Measurements from ENCODE around the gene DPF3. TPM values are rescaled to one million over a fixed set of nuclear protein-coding genes. Genes with fewer than 3 reads are reported as not detected.

Gene DPF3
- total RNA-seq, 1 experiment from 2014 or later = not detected

DNA sequence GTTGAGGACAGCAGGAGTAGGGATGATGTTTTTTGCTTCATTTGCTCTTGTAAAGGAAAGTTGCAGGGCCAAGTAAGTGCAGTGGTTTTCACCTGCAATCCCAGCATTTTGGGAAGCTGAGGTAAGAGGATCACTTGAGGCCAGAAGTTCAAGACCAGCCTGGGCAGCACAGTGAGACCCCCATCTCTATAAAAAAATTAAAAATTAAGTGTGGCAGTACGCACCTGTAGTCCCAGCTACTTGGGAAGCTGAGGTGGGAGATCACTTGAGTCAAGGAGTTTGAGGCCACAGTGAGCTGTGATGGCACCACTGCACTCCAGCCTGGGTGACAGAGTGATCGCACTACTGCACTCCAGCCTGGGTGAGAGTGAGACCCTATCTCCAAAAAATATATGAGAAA is 10.8 kb downstream of the DPF3 start:
- no peak overlapping the region for H2AFZ ChIP-seq
- H3K79me2 ChIP-seq (ENCODE audit: low read depth) = no peaks in the 10 kb centered on the region
- no peaks in the 10 kb centered on the region for H3K9me3 ChIP-seq (ENCODE audit: insufficient read depth, low read depth)
- ChIA-PET POLR2A (ENCODE audit: unreplicated experiment) (no interaction called here), CTCF (no interaction called here)
- no peaks in the 10 kb centered on the region for H3K9me2 ChIP-seq (ENCODE audit: insufficient read depth)
- H3K36me3 ChIP-seq (ENCODE audit: low read depth) = no peaks in the 10 kb centered on the region
- peaks cover 96% of the 10 kb centered on the region for H3K27me3 ChIP-seq (ENCODE audit: insufficient read depth, low read depth)
- H3F3A ChIP-seq (ENCODE audit: insufficient read depth, low read depth) = no peaks in the 10 kb centered on the region
- H3K4me2 ChIP-seq = no peak overlapping the region
- no TSS peak for BruUV-seq (replicated peaks)
- H4K20me1 ChIP-seq (ENCODE audit: insufficient read depth) = no peaks in the 10 kb centered on the region
- DNase-seq = no peak
- TF ChIP-seq, protein P1, sequence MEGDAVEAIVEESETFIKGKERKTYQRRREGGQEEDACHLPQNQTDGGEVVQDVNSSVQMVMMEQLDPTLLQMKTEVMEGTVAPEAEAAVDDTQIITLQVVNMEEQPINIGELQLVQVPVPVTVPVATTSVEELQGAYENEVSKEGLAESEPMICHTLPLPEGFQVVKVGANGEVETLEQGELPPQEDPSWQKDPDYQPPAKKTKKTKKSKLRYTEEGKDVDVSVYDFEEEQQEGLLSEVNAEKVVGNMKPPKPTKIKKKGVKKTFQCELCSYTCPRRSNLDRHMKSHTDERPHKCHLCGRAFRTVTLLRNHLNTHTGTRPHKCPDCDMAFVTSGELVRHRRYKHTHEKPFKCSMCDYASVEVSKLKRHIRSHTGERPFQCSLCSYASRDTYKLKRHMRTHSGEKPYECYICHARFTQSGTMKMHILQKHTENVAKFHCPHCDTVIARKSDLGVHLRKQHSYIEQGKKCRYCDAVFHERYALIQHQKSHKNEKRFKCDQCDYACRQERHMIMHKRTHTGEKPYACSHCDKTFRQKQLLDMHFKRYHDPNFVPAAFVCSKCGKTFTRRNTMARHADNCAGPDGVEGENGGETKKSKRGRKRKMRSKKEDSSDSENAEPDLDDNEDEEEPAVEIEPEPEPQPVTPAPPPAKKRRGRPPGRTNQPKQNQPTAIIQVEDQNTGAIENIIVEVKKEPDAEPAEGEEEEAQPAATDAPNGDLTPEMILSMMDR (conservative IDR thresholded peaks at IDR 0.05) = no peak
- no peak for TF ChIP-seq EZH2 (IDR thresholded peaks at IDR 0.05; ENCODE audit: low read depth)
- no peak overlapping the region for H3K4me3 ChIP-seq
- intact Hi-C loops (cut with micrococcal nuclease; ENCODE audit: unreplicated experiment) = no loop called here
- H3K27ac ChIP-seq = no peak overlapping the region
- no peaks in the 10 kb centered on the region for H3K4me1 ChIP-seq (replicated peaks; ENCODE audit: insufficient read depth)

DNA sequence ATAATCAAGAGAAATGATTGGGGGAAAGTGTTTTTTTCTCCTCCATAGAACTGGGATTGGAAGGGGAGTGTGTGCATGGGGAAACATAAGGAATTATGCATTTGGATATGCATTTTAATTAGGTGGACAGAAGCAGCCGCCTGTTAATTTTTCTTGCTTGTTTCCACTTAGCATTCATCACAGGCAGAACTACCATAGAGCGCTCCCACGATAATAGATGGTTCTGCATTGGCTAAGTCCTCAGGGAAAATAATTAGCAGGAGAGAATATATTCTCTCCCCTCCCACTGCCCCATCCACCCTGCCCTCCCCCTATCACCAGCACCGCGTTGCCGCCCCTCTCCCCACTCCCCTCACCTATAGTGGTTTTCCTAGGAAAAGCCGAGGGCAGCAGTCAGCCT is 11.4 kb downstream of the DPF3 start:
- TF ChIP-seq, protein P1 (conservative IDR thresholded peaks at IDR 0.05) = no peak
- no peak for TF ChIP-seq EZH2 (IDR thresholded peaks at IDR 0.05; ENCODE audit: low read depth)
- intact Hi-C loops (cut with micrococcal nuclease; ENCODE audit: unreplicated experiment) = no loop called here
- Histone ChIP-seq H3K4me3 (no peak overlapping the region), H4K20me1 (ENCODE audit: insufficient read depth) (no peaks in the 10 kb centered on the region), H3F3A (ENCODE audit: insufficient read depth, low read depth) (no peaks in the 10 kb centered on the region), H3K9me3 (ENCODE audit: insufficient read depth, low read depth) (no peaks in the 10 kb centered on the region), H3K27me3 (ENCODE audit: insufficient read depth, low read depth) (peaks cover 96% of the 10 kb centered on the region), H3K79me2 (ENCODE audit: low read depth) (no peaks in the 10 kb centered on the region), H3K27ac (no peak overlapping the region), H3K4me1 (replicated peaks; ENCODE audit: insufficient read depth) (no peaks in the 10 kb centered on the region), H3K9me2 (ENCODE audit: insufficient read depth) (no peaks in the 10 kb centered on the region), H2AFZ (no peak overlapping the region), H3K4me2 (no peak overlapping the region), H3K36me3 (ENCODE audit: low read depth) (no peaks in the 10 kb centered on the region)
- no peak for DNase-seq
- ChIA-PET POLR2A (ENCODE audit: unreplicated experiment) (no interaction called here), CTCF (no interaction called here)
- no TSS peak for BruUV-seq (replicated peaks)

DNA sequence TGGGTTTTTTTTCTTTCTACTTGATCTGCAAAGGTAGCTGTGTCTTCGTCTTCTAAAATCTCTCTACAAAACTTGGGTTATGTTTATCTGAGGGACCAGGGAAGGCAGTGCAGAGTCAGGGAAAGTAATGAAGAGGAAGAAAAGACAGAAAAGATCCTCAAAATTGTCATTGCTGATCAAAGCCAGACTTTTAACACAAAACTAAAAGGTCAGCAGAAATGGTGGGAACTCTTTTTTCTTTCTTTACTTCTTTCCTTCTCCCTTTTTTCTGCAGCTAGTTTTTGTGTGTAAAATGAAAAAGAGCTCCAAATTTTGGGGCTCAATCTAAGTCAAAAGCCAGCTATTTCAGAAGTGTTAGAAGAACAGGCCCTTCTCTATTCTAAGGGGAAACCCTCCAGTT is 11.9 kb downstream of the DPF3 start:
- ChIA-PET POLR2A (ENCODE audit: unreplicated experiment) (no interaction called here), CTCF (no interaction called here)
- Histone ChIP-seq H4K20me1 (ENCODE audit: insufficient read depth) (no peaks in the 10 kb centered on the region), H3K27me3 (ENCODE audit: insufficient read depth, low read depth) (peaks cover 96% of the 10 kb centered on the region), H3K79me2 (ENCODE audit: low read depth) (no peaks in the 10 kb centered on the region), H3K4me2 (no peak overlapping the region), H3K4me1 (replicated peaks; ENCODE audit: insufficient read depth) (no peaks in the 10 kb centered on the region), H3K9me2 (ENCODE audit: insufficient read depth) (no peaks in the 10 kb centered on the region), H2AFZ (no peak overlapping the region), H3K9me3 (ENCODE audit: insufficient read depth, low read depth) (no peaks in the 10 kb centered on the region), H3K36me3 (ENCODE audit: low read depth) (no peaks in the 10 kb centered on the region), H3F3A (ENCODE audit: insufficient read depth, low read depth) (no peaks in the 10 kb centered on the region), H3K27ac (no peak overlapping the region), H3K4me3 (no peak overlapping the region)
- intact Hi-C loops (cut with micrococcal nuclease; ENCODE audit: unreplicated experiment) = no loop called here
- TF ChIP-seq EZH2 (IDR thresholded peaks at IDR 0.05; ENCODE audit: low read depth) = no peak
- TF ChIP-seq, protein P1 (conservative IDR thresholded peaks at IDR 0.05) = no peak
- BruUV-seq (replicated peaks) = no TSS peak
- DNase-seq = no peak
